Stimulated activated effector memory CD8-positive, alpha-beta T cell treated with anti-CD3 and anti-CD28 coated beads, Interleukin-12 subunit alpha, Interleukin-12 subunit beta, amount 100 ng/mL, for 72 hours (primary cell): ENCODE data around the gene WWOX.

Source experiments
- ATAC-seq: fragments of 150-1000 bp; cut with Tn5 transposase; 2 replicates; pipeline ENCODE4 v1.10.0; 2021
- DNase-seq, 2 donors: peaks; one replicate each; pipeline ENCODE4 v3.0.0; 2021 to 2022; ENCODE audit warnings: low spot score in 2 of 2
- H3K27ac Mint-ChIP-seq: one replicate; pipeline ENCODE4 v1.8.0; 2022; ENCODE audit warnings: mild to moderate bottlenecking, mixed read lengths
- H3K36me3 Mint-ChIP-seq: one replicate; pipeline ENCODE4 v1.8.0; 2022; ENCODE audit warnings: mild to moderate bottlenecking, mixed read lengths
- H3K4me1 Mint-ChIP-seq: one replicate; pipeline ENCODE4 v1.8.0; 2022; ENCODE audit warnings: mixed read lengths
- H3K4me3 Mint-ChIP-seq: one replicate; pipeline ENCODE4 v1.8.0; 2022; ENCODE audit warnings: mild to moderate bottlenecking, mixed read lengths
- H3K9me3 Mint-ChIP-seq: one replicate; pipeline ENCODE4 v1.8.0; 2022; ENCODE audit warnings: mixed read lengths

Gene WWOX

DNA sequence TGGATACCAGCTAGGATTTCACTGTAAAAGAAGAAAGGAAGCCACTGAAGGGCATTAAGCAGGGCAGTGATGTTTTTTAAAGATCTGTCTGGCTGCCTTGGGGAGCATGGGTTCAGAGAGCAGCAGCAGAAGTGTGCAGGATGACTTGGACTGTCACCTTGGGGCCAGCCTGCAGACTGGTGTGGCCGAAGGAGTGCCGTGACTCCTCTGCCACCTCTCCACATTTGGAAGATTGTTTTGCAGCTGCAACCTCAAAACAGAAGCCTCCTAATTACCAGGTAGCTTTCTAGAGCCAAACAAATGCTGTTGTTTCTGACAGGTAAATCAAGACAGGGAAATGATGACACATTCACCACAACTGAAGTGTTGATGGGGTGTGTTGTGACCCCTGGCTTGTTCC lies 681.4 kb downstream of the WWOX start:
- ATAC-seq (no peak), DNase-seq (no peak)
- Mint-ChIP-seq H3K4me3 (peak overlapping the region; percentile 45), H3K4me1 (peaks cover 60% of the 10 kb centered on the region), H3K9me3 (no peaks in the 10 kb centered on the region), H3K36me3 (peaks cover 29% of the 10 kb centered on the region), H3K27ac (peak overlapping the region; percentile 95)

GRCh38 chr16:78782572-78782971 lies 683.1 kb downstream of the WWOX start:
- H3K4me1 Mint-ChIP-seq, result peaks cover 57% of the 10 kb centered on the region
- peaks cover 22% of the 10 kb centered on the region for H3K36me3 Mint-ChIP-seq
- H3K9me3 Mint-ChIP-seq, result no peaks in the 10 kb centered on the region

GRCh38 chr16:78783570-78784079 lies 684.2 kb downstream of the WWOX start:
- DNase-seq (no peak), ATAC-seq (no peak)
- H3K4me3 Mint-ChIP-seq, result no peak overlapping the region
- peaks cover 56% of the 10 kb centered on the region for H3K4me1 Mint-ChIP-seq
- no peaks in the 10 kb centered on the region for H3K9me3 Mint-ChIP-seq
- H3K36me3 Mint-ChIP-seq, result peaks cover 12% of the 10 kb centered on the region
- H3K27ac Mint-ChIP-seq, result no peak overlapping the region

More at GRCh38 chr16:78782572-78782971, 683.1 kb downstream of the WWOX start:
- ATAC-seq (no peak), DNase-seq (no peak)
- Mint-ChIP-seq H3K27ac (peak overlapping the region; percentile 95), H3K4me3 (peak overlapping the region; percentile 45)

DNA sequence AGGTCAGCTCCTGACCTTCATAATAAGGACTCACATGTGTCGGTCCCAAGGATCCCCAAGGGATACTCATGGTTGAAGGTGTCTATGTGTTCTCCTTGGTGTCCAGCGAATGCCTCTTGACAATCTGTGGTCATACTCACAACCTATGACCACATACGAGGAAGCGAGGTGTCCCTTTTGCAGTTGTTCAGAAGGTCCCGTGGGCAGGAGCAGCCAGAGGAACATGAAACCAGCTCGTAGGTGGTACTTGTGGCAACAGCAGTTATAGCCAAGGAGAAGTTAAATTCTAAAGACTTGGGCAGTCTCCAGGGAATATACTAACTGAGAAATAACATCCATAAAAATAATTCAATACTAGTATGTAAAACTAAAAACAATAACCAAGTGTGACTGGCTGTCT lies 685.3 kb downstream of the WWOX start:
- ATAC-seq (no peak), DNase-seq (no peak)
- Mint-ChIP-seq H3K4me1 (peaks cover 49% of the 10 kb centered on the region), H3K9me3 (no peaks in the 10 kb centered on the region), H3K36me3 (peaks cover 6% of the 10 kb centered on the region), H3K4me3 (no peak overlapping the region), H3K27ac (peak overlapping the region; percentile 29)

DNA sequence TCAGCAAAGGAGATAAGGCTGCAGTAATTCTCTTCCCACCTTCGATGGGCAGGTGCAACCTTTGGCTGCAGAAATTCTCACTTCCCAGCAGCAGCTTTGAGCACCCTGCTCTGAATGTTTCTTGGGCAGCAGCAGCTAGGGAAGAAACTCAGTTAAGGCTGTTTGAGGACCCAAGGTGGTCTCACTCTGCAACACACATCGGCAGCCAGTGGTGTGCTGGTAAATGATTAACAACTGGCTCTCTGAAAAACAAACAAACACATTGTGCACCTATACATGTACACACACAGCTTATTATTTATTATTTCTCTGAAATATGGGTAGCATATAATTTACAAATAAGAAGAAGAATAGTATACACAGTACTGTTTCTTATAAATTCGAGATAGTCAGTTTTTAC lies 685.8 kb downstream of the WWOX start:
- no peaks in the 10 kb centered on the region for H3K9me3 Mint-ChIP-seq
- no peak overlapping the region for H3K27ac Mint-ChIP-seq
- no peak overlapping the region for H3K4me3 Mint-ChIP-seq
- no peak for ATAC-seq
- H3K36me3 Mint-ChIP-seq, result peaks cover 6% of the 10 kb centered on the region
- no peak for DNase-seq
- peaks cover 48% of the 10 kb centered on the region for H3K4me1 Mint-ChIP-seq

DNA sequence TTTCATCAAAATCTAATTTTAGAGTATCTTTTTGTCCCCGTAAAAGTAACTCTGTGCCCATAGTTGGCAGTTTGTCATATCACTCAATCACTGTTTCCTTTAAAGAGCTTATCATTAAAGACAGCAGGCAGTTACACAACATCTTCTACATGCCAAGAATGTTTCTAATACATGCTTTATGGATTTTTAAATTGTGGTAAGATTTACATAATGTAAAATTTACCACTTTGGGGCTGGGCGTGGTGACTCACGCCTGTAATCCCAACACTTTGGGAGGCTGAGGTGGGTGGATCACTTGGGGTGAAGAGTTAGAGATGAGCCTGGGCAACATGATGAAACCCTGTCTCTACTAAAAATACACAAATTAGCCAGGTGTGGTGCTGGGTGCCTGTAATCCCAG lies 687.2 kb downstream of the WWOX start:
- Mint-ChIP-seq H3K4me1 (peaks cover 47% of the 10 kb centered on the region), H3K4me3 (no peak overlapping the region), H3K9me3 (no peaks in the 10 kb centered on the region), H3K27ac (peak overlapping the region; percentile 60), H3K36me3 (peaks cover 17% of the 10 kb centered on the region)
- no peak for DNase-seq
- ATAC-seq, result no peak

GRCh38 chr16:78788276-78788675 lies 688.8 kb downstream of the WWOX start:
- Mint-ChIP-seq H3K4me1 (peaks cover 60% of the 10 kb centered on the region), H3K4me3 (no peak overlapping the region), H3K36me3 (peaks cover 11% of the 10 kb centered on the region), H3K27ac (peak overlapping the region; percentile 58), H3K9me3 (no peaks in the 10 kb centered on the region)
- DNase-seq, result no peak
- no peak for ATAC-seq

DNA sequence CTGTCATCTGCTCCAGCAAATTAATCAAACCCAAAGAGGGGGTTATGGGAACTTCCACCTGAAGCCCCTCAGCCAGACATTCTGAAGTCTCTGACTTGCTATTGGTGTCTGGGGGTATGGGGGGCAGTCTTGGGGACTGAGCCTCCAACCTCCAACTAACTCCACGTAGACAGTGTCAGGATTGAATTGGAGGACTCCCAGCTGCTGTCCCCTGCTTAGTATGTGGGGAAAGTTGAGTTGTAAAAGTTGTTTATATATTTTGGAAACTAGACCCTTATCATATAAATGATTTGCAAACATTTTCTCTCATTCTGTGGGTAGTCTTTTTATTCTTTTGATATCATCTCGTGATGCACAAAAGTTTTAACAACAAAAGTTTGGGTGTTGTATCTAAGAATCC lies 689.2 kb downstream of the WWOX start:
- Mint-ChIP-seq H3K36me3 (peaks cover 11% of the 10 kb centered on the region), H3K4me1 (peaks cover 64% of the 10 kb centered on the region), H3K4me3 (no peak overlapping the region), H3K27ac (peak overlapping the region; percentile 58), H3K9me3 (no peaks in the 10 kb centered on the region)
- no peak for DNase-seq
- ATAC-seq, result no peak

DNA sequence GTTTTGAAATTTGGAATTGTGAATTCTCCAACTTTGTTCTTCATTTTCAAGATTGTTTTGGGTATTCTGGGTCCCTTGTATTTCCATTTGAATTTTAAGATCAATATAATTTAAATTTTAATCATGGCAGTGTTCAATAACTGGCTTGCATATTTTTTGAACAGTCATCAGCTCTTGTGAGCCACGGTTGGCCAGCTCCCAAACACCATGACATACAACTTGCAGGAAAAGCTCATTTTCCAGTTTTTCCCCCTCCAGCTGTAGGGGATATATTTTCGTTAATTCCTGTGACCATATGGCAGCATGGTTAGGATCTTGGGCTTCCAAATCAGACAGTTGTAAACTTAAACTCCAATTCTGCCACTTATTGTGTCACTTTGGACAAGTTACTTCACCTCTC lies 690.1 kb downstream of the WWOX start:
- ATAC-seq, result no peak
- no peak overlapping the region for H3K4me3 Mint-ChIP-seq

DNA sequence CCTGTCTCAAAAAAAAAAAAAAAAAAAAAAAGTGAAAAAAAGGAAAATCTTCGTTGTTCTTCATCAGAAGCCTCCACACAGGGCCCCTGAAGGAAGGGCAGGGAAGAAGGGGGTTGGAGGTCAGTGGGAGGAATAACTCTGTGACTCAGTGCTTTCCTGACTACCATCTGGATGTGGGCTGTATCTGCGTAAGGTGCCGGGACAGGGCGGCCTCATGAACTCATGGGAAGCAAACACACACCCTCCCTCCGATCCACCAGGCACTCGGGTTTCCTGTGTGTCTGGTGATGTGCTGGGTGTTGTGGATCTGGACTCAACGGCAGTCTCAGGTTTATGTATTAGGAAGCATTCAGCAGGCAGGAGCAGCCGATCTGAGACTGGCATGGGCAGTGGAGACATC lies 691.6 kb downstream of the WWOX start:
- ATAC-seq (no peak), DNase-seq (no peak)
- Mint-ChIP-seq H3K27ac (peak overlapping the region; percentile 97), H3K4me1 (peaks cover 79% of the 10 kb centered on the region), H3K9me3 (no peaks in the 10 kb centered on the region), H3K36me3 (peaks cover 11% of the 10 kb centered on the region), H3K4me3 (peak overlapping the region; percentile 54)

More for the DNA sequence above, 690.1 kb downstream of the WWOX start:
- H3K27ac Mint-ChIP-seq, result peak overlapping the region; percentile 97
- H3K36me3 Mint-ChIP-seq, result peaks cover 11% of the 10 kb centered on the region
- no peak for DNase-seq
- H3K4me1 Mint-ChIP-seq, result peaks cover 70% of the 10 kb centered on the region
- no peaks in the 10 kb centered on the region for H3K9me3 Mint-ChIP-seq

GRCh38 chr16:78791926-78792325 lies 692.5 kb downstream of the WWOX start:
- Mint-ChIP-seq H3K36me3 (peaks cover 11% of the 10 kb centered on the region), H3K4me3 (no peak overlapping the region), H3K4me1 (peaks cover 78% of the 10 kb centered on the region), H3K9me3 (no peaks in the 10 kb centered on the region), H3K27ac (peak overlapping the region; percentile 75)
- ATAC-seq, result no peak
- DNase-seq, result no peak

- peaks cover 69% of the 10 kb centered on the region for H3K4me1 Mint-ChIP-seq
- DNase-seq (no peak), ATAC-seq (no peak)
- H3K4me3 Mint-ChIP-seq, result no peak overlapping the region
- peak overlapping the region; percentile 93 for H3K27ac Mint-ChIP-seq
- H3K9me3 Mint-ChIP-seq, result no peaks in the 10 kb centered on the region
- H3K36me3 Mint-ChIP-seq, result peaks cover 11% of the 10 kb centered on the region
These were observed 693.5 kb downstream of the WWOX start for GRCh38 chr16:78792952-78793351.

GRCh38 chr16:78794581-78795250 lies 695.3 kb downstream of the WWOX start:
- Mint-ChIP-seq H3K27ac (peak overlapping the region; percentile 93), H3K9me3 (no peaks in the 10 kb centered on the region), H3K36me3 (peaks cover 11% of the 10 kb centered on the region), H3K4me3 (peak overlapping the region; percentile 47), H3K4me1 (peaks cover 60% of the 10 kb centered on the region)
- DNase-seq, result peak in 1 of 2 donors; percentile 73
- peak; percentile 77 for ATAC-seq

GRCh38 chr16:78795433-78795832 lies 696.0 kb downstream of the WWOX start:
- Mint-ChIP-seq H3K27ac (peak overlapping the region; percentile 93), H3K4me1 (peaks cover 57% of the 10 kb centered on the region), H3K9me3 (no peaks in the 10 kb centered on the region), H3K36me3 (peaks cover 11% of the 10 kb centered on the region), H3K4me3 (peak overlapping the region; percentile 47)
- DNase-seq (no peak), ATAC-seq (no peak)

- H3K4me1 Mint-ChIP-seq, result peaks cover 57% of the 10 kb centered on the region
- H3K36me3 Mint-ChIP-seq, result peaks cover 3% of the 10 kb centered on the region
These were observed 696.9 kb downstream of the WWOX start for GRCh38 chr16:78796221-78796866.

GRCh38 chr16:78799429-78799828 lies 700.0 kb downstream of the WWOX start:
- ATAC-seq, result no peak
- Mint-ChIP-seq H3K9me3 (no peaks in the 10 kb centered on the region), H3K4me3 (no peak overlapping the region), H3K27ac (no peak overlapping the region), H3K36me3 (no peaks in the 10 kb centered on the region), H3K4me1 (peaks cover 36% of the 10 kb centered on the region)
- DNase-seq, result no peak

More at GRCh38 chr16:78796221-78796866, 696.9 kb downstream of the WWOX start:
- Mint-ChIP-seq H3K9me3 (no peaks in the 10 kb centered on the region), H3K27ac (peak overlapping the region; percentile 93), H3K4me3 (no peak overlapping the region)
- peak; percentile 35 for ATAC-seq
- peak in 1 of 2 donors; percentile 76 for DNase-seq
